SK-MEL-5 (cell line): ENCODE measurements around the gene TBC1D9B. TPM values are rescaled to one million over a fixed set of nuclear protein-coding genes. Genes with fewer than 3 reads are reported as not detected.
"Not testable (repeated sequence)": the region's sequence is repeated elsewhere in the genome, so short reads cannot be mapped to it uniquely, and the experiment has no call there.

Experiments used
- DNase-seq: peaks from one replicate; pipeline ENCODE4 v3.0.0-alpha.2; 2016; ENCODE audit warnings: low read depth, low spot score
- in situ Hi-C: cut with HindIII; loops from 2 replicates; pipeline ENCODE4 v1.10.0; 2016; ENCODE audit warnings: low sequenced_read_pairs, high pct_unique_total_duplicates, low pct_unique_long_range_greater_than_20kb
- total RNA-seq: library from RNA; depleted of rRNA; stranded (reverse); fragments of >200 nt; shearing (Covaris generic); gene quantifications from 2 replicates; pipeline ENCODE4 v1.2.3, GENCODE V29; 2014

The TBC1D9B gene
- total RNA-seq, 1 experiment from 2014 or later = 24.4 TPM

- DNase-seq = no peak
- in situ Hi-C loops = no loop called here
These were observed 44.1 kb downstream of the TBC1D9B start for GRCh38 chr5:179863449-179864085.

DNA sequence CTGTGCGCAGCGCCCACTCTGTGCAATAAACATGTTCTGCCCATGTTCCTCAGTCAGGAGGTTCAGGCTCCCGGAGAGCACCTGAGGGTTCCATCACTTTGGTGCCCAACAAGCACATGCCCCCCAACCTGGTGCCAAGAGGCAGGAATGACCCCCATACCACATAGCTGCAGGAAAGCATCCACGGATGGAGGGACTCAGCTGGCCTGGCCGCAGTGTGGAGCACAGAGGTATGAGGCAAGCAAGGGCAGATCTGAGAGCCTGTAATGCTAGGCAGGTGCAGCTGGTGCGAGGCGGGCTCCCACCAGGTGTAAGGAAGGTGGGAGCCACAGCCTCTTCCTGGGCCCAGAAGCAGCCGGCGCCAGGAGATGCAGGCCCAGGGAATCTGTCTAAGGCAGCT is 44.8 kb downstream of the TBC1D9B start:
- DNase-seq = no peak
- in situ Hi-C loops = no loop called here

DNA sequence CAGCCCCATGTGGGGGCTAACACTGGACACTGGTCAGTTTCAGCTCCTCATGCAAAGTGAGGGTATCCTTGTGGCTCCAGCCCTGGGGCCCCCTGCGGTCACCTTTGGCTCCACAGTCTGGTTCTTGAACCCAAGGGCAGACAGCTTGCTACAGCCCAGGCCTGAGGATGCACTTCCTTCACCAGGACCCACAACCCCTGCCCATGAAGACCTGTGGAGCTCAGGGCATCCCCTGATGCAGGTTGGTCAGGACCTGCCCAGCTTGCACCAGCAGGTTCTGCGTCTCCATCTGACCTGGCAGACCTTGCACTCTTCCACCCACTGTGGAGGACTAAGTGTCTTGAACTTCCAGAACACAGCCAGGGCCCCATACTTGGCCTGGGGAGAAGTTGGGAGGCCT is 45.4 kb downstream of the TBC1D9B start:
- in situ Hi-C loops = no loop called here
- DNase-seq = no peak

DNA sequence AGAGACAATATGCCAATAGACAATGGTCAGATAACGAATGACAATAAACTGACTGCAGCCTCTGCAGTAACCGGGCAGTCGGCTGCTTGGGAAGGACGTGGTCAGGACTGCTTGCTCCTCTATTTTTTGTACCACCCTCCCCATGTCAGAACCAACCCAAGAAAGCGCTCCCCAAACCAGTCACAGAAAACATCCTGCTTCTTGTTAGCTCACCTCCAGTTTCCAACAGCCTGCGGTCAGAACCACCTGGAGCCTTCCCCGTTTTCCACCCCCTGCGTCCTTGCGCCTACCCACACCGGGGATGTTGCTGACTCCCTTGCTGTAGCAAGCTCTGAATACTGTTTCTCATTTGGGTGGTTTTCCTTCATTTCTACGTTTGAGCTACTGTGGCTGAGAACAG is 47.4 kb downstream of the TBC1D9B start:
- DNase-seq = no peak
- in situ Hi-C loops = no loop called here

DNA sequence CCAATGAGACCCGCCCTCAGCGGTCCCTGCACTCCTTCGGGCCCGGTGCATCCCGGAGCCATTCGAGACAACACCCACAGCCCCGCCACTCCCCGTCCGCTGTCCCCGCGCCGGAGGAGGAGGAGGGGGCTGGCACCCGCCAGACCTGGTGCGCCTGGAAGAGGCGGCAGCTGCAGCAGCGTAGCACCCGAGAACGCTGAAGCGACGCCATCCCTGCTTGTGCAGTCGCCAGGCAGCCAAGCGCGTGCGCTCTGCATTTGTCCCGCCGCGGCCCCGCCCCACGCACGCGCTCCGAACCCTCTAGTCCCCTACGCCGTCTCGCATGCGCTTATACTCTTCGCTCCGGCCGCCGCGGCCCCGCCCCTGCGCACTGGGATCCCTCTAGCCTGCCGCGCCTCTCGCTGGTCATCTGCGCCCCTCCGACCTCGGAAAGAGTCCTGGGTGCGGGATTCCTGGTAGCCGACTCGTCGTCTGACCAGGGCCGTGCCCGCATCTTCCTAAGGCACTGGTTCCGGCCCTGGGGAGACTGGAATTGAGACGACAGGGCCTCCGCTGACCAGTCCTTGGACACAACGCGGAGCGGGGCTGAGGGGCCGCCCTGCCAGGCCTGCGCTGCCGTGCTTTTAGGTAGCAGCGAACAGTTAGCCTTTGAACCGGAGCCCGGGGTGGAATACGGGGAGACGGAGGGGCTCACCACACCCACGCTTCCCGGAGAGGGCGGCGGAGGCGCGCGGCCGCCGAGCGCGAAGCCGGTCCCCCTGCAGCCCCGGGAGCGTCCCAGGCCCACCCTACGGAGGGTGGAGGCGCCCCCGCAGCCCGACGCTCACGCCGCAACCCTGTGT is 48.9 kb downstream of the TBC1D9B start, which contains the start of gene MRNIP:
MRNIP (minus strand) TSS at position 232 of the 842 bp plus-strand sequence; CDS start at position 211, 21 bp downstream.
- DNase-seq = peak; percentile 91
- in situ Hi-C loops = no loop called here

- DNase-seq = peak; percentile 20
- in situ Hi-C loops = no loop called here
These were observed 49.5 kb downstream of the TBC1D9B start for GRCh38 chr5:179858241-179858585.

GRCh38 chr5:179854356-179854755 is 53.3 kb downstream of the TBC1D9B start:
- in situ Hi-C loops = no loop called here
- DNase-seq = no peak

DNA sequence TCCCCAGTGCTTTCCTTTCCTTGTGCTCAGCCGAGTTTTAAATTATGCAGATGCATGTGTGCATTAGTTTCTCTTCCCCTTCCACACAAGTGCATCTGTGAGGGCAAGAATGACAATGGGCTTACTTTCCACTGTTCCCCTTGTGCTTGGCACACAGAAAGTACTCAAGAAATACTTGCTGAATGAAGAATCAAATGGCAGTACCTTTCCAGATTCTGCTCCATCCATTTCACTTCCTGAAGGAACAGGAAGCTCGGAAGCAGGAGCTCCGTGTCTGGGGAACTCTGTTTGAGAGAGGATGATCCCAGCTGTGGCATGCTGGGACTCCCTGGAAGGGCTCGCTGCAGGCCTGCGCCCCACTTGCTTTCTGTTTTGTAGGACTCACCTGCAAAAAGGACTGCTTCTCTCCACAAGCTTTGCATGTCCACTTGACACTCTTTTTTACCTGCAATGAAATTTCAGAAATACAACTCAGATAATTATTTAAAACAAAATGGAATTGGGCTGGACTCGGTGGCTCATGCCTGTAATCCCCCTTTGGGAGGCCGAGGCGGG is 54.6 kb downstream of the TBC1D9B start:
- no peak for DNase-seq

DNA sequence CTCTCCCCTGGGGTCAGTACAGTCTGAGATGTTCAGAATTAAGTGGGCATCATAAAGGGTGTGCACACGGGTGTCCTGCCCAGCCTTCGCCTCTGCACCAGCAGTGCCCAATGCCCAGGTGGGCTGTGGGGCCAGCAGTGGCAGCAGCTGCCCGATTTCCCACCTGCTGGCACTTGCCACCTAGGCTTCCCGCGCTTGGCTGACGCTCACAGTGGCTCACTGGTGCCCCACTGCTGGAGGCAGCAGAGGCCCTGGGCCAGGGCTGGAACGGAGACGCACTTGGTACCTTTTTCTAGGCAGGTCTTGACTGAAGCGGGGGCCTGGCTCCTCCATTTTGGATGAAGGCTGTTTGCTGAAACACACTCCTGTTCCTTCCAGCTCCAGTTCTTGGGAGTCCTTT is 66.1 kb downstream of the TBC1D9B start:
- in situ Hi-C loops = no loop called here
- no peak for DNase-seq

More for the DNA sequence above, 54.6 kb downstream of the TBC1D9B start:
- in situ Hi-C loops = no loop called here

- in situ Hi-C loops = no loop called here
- DNase-seq = no peak
These were observed 66.9 kb downstream of the TBC1D9B start for GRCh38 chr5:179840766-179841165.

GRCh38 chr5:179840321-179840720 is 67.4 kb downstream of the TBC1D9B start:
- DNase-seq = no peak
- in situ Hi-C loops = no loop called here

DNA sequence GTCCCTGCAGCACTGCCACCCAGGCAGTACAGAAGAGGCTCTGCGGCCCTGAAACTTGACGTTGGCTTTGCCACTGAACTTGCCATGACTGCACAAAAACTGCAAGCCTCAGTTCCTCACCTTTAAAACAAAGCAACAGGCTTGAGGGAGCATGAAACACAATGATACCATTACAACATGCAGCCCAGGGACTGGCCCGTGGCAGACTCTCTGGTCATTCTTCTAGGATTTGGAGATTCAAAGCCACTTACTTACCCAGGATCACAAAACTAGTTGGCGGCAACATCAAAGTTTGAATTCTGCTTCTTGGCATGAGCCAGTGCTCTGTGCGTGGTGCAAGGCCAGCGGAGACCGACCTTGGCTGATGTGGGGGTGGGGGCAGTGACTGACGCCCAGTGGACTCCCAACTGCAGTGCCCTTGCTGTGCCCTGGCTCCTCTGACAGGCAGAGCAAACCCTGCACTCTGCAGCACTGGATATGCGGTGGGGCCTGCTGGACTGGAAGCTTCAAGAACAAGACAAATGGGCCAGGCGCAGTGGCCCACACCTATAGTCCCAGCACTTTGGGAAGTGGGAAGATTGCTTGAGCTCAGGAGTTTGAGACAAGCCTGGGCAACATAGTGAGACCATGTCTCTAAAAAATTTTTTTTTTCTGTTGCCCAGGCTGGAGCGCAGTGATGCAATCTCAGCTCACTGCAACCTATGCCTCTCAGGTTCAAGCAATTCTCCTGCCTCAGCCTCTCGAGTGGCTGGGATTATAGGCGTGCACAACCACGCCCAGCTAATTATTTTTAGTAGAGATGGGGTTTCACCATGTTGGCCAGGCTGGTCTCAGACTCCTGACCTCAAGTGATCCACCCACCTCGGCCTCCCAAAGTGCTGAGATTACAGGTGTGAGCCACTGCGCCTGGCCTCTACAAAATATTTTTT is 68.1 kb downstream of the TBC1D9B start:
- no peak for DNase-seq
- in situ Hi-C loops = no loop called here

- in situ Hi-C loops = no loop called here
These were observed 70.4 kb downstream of the TBC1D9B start for GRCh38 chr5:179837076-179838011.

DNA sequence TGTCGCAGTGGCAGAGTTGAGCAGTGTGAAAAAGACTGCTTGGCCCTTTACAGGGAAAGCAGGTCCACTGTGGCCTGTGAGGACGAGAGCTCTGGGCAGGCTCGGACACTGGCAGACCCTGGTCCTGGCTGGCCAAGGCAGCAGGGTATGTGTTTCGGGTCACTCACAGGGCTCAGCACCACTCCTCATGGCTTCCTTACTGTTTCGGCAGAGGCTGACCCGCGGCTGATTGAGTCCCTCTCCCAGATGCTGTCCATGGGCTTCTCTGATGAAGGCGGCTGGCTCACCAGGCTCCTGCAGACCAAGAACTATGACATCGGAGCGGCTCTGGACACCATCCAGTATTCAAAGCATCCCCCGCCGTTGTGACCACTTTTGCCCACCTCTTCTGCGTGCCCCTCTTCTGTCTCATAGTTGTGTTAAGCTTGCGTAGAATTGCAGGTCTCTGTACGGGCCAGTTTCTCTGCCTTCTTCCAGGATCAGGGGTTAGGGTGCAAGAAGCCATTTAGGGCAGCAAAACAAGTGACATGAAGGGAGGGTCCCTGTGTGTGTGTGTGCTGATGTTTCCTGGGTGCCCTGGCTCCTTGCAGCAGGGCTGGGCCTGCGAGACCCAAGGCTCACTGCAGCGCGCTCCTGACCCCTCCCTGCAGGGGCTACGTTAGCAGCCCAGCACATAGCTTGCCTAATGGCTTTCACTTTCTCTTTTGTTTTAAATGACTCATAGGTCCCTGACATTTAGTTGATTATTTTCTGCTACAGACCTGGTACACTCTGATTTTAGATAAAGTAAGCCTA is 71.3 kb downstream of the TBC1D9B start:
- no peak for DNase-seq
- in situ Hi-C loops = no loop called here

More at GRCh38 chr5:179837076-179838011, 70.4 kb downstream of the TBC1D9B start:
- DNase-seq = no peak

DNA sequence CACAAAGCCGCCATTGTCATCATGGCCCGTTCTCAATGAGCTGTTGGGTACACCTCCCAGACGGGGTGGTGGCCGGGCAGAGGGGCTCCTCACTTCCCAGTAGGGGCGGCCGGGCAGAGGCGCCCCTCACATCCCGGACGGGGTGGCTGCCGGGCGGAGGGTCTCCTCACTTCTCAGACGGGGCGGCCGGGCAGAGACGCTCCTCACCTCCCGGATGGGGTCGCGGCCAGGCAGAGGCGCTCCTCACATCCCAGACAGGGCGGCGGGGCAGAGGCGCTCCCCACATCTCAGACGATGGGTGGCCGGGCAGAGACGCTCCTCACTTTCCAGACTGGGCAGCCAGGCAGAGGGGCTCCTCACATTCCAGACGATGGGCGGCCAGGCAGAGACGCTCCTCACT is 72.8 kb downstream of the TBC1D9B start:
- DNase-seq, in situ Hi-C loops: not testable (repeated sequence)

GRCh38 chr5:179834120-179834519 is 73.6 kb downstream of the TBC1D9B start:
- DNase-seq = no peak
- in situ Hi-C loops = no loop called here
